GM18873 (cell line): ENCODE results near the gene FANCI.
A peak's percentile ranks its signal among the peaks of the same experiment; 100 is the strongest.

Source experiments
- ATAC-seq: cut with Tn5 transposase; IDR thresholded peaks from one replicate; pipeline ENCODE4 v1.9.1; 2021; ENCODE audit warnings: mild to moderate bottlenecking, moderate library complexity, moderate number of reproducible peaks; ENCODE audit not compliant: unreplicated experiment, low FRiP score

FANCI gene

GRCh38 chr15:89358755-89359439 lies 115.1 kb downstream of the FANCI start:
- peak; percentile 76 for ATAC-seq

- ATAC-seq: no peak
Measured at GRCh38 chr15:89359471-89360293, 115.9 kb downstream of the FANCI start.

- ATAC-seq: no peak
Measured at GRCh38 chr15:89360294-89360971, 116.7 kb downstream of the FANCI start.

- ATAC-seq: no peak
Measured at GRCh38 chr15:89361451-89362202, 117.8 kb downstream of the FANCI start.

- no peak for ATAC-seq
Measured at GRCh38 chr15:89362203-89363101, 118.7 kb downstream of the FANCI start.

- ATAC-seq: no peak
Measured at GRCh38 chr15:89363133-89363532, 119.4 kb downstream of the FANCI start.

- ATAC-seq: no peak
Measured at GRCh38 chr15:89363770-89364169, 120.0 kb downstream of the FANCI start.

GRCh38 chr15:89364341-89364740 lies 120.6 kb downstream of the FANCI start:
- ATAC-seq: no peak

GRCh38 chr15:89364741-89365450 lies 121.1 kb downstream of the FANCI start:
- ATAC-seq: no peak

GRCh38 chr15:89365462-89366065 lies 121.8 kb downstream of the FANCI start:
- ATAC-seq: no peak
